Retinal pigment epithelial cell (primary cell): ENCODE results near the gene HS3ST6.
"Not testable (repeated sequence)": the region's sequence is repeated elsewhere in the genome, so short reads cannot be mapped to it uniquely, and the experiment has no call there.

Experiments
- DNase-seq: peaks from one replicate; pipeline ENCODE4 v3.0.0-alpha.2; 2010; ENCODE audit warnings: low read depth
- H3K4me3 ChIP-seq: 2 replicates; pipeline ENCODE4 v1.5.1; 2011; ENCODE audit warnings: mild to moderate bottlenecking, low read length, control low read depth, moderate library complexity
- TF ChIP-seq, protein P1 (sequence below): conservative IDR thresholded peaks from 2 replicates; pipeline ENCODE4 v1.5.1; 2011; ENCODE audit warnings: low read depth, low read length, control low read depth, inconsistent platforms

Gene HS3ST6

DNA sequence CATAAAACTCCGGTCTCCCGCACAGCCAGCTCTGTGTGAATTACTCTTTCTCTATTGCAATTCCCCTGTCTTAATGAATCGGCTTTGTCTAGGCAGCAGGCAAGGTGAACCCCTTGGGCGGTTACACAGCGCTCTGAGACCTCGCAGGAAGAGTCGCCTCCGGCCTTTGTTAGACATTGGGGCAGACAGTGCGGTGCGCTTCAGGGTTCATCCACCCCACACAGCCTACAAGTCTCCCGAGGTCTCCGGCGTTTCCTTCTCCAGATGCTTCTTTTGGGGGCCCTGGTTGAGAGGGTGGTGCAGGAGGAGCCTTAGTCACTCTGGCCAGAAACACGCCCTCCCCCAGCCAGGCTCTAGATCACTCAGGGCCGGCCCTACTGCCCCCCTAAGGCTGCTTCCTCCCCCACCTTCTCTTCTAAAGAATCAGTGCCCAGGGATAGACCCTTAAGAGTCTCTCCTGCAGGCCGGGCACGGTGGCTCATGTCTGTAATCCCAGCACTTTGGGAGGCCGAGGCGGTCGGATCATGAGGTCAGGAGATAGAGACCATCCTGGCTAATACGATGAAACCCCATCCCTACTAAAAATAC, 26.5 kb upstream of the HS3ST6 start:
- DNase-seq, result no peak
- no peak overlapping the region for H3K4me3 ChIP-seq
- TF ChIP-seq, protein P1, sequence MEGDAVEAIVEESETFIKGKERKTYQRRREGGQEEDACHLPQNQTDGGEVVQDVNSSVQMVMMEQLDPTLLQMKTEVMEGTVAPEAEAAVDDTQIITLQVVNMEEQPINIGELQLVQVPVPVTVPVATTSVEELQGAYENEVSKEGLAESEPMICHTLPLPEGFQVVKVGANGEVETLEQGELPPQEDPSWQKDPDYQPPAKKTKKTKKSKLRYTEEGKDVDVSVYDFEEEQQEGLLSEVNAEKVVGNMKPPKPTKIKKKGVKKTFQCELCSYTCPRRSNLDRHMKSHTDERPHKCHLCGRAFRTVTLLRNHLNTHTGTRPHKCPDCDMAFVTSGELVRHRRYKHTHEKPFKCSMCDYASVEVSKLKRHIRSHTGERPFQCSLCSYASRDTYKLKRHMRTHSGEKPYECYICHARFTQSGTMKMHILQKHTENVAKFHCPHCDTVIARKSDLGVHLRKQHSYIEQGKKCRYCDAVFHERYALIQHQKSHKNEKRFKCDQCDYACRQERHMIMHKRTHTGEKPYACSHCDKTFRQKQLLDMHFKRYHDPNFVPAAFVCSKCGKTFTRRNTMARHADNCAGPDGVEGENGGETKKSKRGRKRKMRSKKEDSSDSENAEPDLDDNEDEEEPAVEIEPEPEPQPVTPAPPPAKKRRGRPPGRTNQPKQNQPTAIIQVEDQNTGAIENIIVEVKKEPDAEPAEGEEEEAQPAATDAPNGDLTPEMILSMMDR, result no peak

DNA sequence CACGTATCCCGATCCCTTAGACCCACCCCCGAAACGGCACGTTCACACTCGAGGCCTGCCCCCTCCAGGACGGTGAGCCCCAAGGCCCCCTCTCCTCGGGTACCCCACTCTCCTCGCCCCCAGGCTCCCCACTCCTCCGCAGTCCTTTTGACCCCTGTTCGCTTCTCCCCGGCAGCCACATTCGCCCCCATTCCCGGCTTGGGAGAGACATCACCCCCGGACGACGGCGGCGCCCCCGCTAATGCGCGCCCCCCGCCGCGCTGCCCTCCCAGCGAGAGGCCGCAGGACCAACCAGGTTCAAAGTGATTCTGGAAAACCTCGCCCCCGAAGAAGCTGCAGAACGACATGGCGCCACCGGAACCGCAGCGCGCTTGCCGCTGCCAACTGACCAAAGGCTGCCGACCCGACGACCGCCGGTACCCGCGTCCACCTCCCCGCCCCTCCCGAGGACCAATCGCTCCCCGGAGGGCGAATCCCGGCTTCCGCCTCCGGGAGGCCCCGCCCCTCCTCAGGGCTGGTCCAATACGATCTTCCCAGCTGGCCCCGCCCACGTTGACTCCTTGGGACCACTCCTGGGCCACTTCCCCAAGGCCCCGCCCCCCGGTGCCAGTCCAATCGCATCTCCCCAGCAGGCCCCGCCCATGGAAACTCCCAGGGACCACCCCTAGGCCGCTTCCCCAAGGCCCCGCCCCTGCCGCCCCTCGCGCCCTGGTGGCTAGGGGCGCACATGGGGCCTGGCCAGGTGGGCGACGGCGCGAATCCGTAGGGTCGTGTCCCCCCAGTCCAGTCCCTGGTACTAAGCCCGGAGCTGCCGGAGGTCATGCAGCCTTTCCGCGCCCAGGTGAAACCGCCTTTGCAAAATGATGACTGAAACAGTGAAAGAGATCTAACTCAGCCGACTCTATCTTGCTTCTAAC, 24.9 kb upstream of the HS3ST6 start, which contains the start of gene MSRB1:
TSS of gene MSRB1 (minus strand) at position 390 of the 917 bp plus-strand sequence. CDS start at position 347, 43 bp downstream.
- peak within 1 kb of the TSS; percentile 85 for H3K4me3 ChIP-seq
- TF ChIP-seq, protein P1, result no peak
- DNase-seq, result peak; percentile 89

- no peak for DNase-seq
Measured at GRCh38 chr16:1942047-1942809, 24.0 kb upstream of the HS3ST6 start.

GRCh38 chr16:1941162-1942046, 23.2 kb upstream of the HS3ST6 start:
- no peak for DNase-seq
- TF ChIP-seq, protein P1, result no peak
- no peak overlapping the region for H3K4me3 ChIP-seq

More at GRCh38 chr16:1942047-1942809, 24.0 kb upstream of the HS3ST6 start:
- TF ChIP-seq, protein P1, result no peak
- peak overlapping the region; percentile 85 for H3K4me3 ChIP-seq

- DNase-seq, result no peak
- TF ChIP-seq, protein P1, result no peak
Measured at GRCh38 chr16:1940273-1941161, 22.3 kb upstream of the HS3ST6 start.

DNA sequence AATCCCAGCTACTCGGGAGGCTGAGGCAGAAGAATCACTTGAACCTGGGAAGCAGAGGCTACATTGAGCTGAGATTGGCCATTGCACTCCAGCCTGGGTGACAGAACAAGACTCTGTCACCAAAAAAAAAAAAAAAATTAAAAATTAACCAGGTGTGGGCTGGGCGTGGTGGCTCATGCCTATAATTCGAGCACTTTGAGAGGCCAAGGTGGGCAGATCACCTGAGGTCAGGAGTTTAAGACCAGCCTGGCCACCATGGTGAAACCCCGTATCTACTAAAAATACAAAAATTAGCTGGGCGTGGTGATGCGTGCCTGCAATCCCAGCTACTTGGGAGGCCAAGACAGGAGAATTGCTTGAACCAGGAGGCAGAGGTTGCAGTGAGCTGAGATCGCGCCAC, 21.6 kb upstream of the HS3ST6 start:
- not testable (repeated sequence) for DNase-seq, H3K4me3 ChIP-seq

More at GRCh38 chr16:1940273-1941161, 22.3 kb upstream of the HS3ST6 start:
- H3K4me3 ChIP-seq, result no peak overlapping the region
